Neutrophil (primary cell): ENCODE results near the gene TAF1L.
"Not testable (repeated sequence)": the region's sequence is repeated elsewhere in the genome, so short reads cannot be mapped to it uniquely, and the experiment has no call there.

Source experiments
- H3K27ac ChIP-seq: fragments of 200-600 bp; sonication (generic); 2 replicates; pipeline ENCODE4 v1.5.1; 2016; ENCODE audit warnings: mild to moderate bottlenecking, moderate library complexity
- H3K27me3 ChIP-seq: fragments of 200-600 bp; sonication (generic); 2 replicates; pipeline ENCODE4 v1.6.0; 2016; ENCODE audit warnings: mild to moderate bottlenecking
- H3K36me3 ChIP-seq: fragments of 200-600 bp; sonication (generic); 2 replicates; pipeline ENCODE4 v1.5.1; 2017
- H3K4me1 ChIP-seq, 2 experiments: fragments of 200-600 bp in 1 of 2; sonication (generic) in 1 of 2; 1 replicate in 1 of 2; 2 replicates in 1 of 2; pipeline versions ENCODE4 v1.5.1 to v1.6.1; 2013 to 2016; ENCODE audit warnings: low read depth in 1 of 2, low read length in 1 of 2, mild to moderate bottlenecking in 1 of 2, moderate library complexity in 1 of 2; ENCODE audit not compliant: control insufficient read depth in 1 of 2, insufficient read depth in 1 of 2
- H3K4me3 ChIP-seq, 2 experiments: fragments of 200-600 bp in 1 of 2; sonication (generic) in 1 of 2; 1 replicate in 1 of 2; 2 replicates in 1 of 2; pipeline ENCODE4 v1.5.1; 2013 to 2016; ENCODE audit warnings: low read depth in 1 of 2, low read length in 1 of 2, mild to moderate bottlenecking in 1 of 2, moderate library complexity in 1 of 2
- H3K9me3 ChIP-seq: fragments of 200-600 bp; sonication (generic); 2 replicates; pipeline ENCODE4 v1.5.1; 2016
- CTCF ChIP-seq: fragments of 200-600 bp; sonication (generic); IDR thresholded peaks from 2 replicates; pipeline ENCODE4 v1.5.1; 2016; ENCODE audit warnings: antibody characterized with exemption

TAF1L gene

DNA sequence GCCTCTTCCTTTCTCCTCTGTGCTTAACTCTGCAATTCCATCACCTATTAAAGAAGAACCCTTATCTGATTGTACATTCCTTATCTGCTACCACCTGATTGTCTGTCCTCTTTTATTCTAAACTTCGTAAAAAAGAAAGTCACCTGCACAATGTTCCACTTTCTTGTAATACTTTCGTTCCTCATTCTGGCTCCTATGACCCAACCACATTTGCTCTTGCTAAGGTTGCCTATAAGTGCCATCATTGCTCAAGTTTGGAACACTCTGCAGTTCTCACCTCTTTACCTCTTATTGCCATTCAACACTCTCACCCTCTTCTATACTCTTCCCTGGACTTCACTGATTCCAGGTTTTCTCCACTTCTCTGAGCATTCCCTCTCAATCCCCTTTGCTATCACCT, 10.1 kb downstream of the TAF1L start:
- Histone ChIP-seq H3K4me1 (no peaks in the 10 kb centered on the region), H3K9me3 (no peaks in the 10 kb centered on the region), H3K27ac (no peak overlapping the region), H3K27me3 (no peaks in the 10 kb centered on the region), H3K36me3 (no peaks in the 10 kb centered on the region), H3K4me3 (no peak overlapping the region)
- TF ChIP-seq CTCF: no peak

DNA sequence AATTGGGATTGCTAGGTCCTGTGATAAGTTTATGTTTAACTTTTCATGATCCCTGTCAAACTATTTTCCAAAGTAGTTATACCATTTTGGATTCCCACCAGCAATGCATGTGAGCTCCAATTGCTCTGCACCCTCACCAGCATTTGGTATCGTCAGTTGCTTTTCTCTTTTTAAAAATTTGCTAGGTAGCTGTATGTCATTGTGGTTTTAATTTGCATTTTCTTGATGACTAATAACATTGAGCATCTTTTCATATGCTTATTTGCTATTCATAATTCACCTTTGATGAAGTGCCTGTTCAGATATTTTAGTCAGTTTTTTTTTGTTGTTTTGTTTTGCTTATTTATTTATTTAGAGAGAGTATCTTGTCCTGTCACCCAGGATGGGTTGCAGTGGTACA, 12.5 kb downstream of the TAF1L start:
- Histone ChIP-seq H3K27ac (no peak overlapping the region), H3K4me1 (no peaks in the 10 kb centered on the region), H3K27me3 (peaks cover 4% of the 10 kb centered on the region), H3K4me3 (no peak overlapping the region), H3K36me3 (no peaks in the 10 kb centered on the region), H3K9me3 (no peaks in the 10 kb centered on the region)
- no peak for TF ChIP-seq CTCF

GRCh38 chr9:32618261-32618660, 17.2 kb downstream of the TAF1L start:
- H3K27me3 ChIP-seq: peaks cover 33% of the 10 kb centered on the region
- H3K4me1 ChIP-seq: no peaks in the 10 kb centered on the region
- H3K4me3 ChIP-seq: no peak overlapping the region
- H3K9me3 ChIP-seq: no peaks in the 10 kb centered on the region
- no peaks in the 10 kb centered on the region for H3K36me3 ChIP-seq
- TF ChIP-seq CTCF: no peak
- no peak overlapping the region for H3K27ac ChIP-seq

GRCh38 chr9:32606811-32607210, 28.7 kb downstream of the TAF1L start:
- no peaks in the 10 kb centered on the region for H3K4me1 ChIP-seq
- no peaks in the 10 kb centered on the region for H3K9me3 ChIP-seq
- H3K36me3 ChIP-seq: no peaks in the 10 kb centered on the region
- H3K27ac ChIP-seq: no peak overlapping the region
- peaks cover 35% of the 10 kb centered on the region for H3K27me3 ChIP-seq
- TF ChIP-seq CTCF: no peak
- H3K4me3 ChIP-seq: no peak overlapping the region

DNA sequence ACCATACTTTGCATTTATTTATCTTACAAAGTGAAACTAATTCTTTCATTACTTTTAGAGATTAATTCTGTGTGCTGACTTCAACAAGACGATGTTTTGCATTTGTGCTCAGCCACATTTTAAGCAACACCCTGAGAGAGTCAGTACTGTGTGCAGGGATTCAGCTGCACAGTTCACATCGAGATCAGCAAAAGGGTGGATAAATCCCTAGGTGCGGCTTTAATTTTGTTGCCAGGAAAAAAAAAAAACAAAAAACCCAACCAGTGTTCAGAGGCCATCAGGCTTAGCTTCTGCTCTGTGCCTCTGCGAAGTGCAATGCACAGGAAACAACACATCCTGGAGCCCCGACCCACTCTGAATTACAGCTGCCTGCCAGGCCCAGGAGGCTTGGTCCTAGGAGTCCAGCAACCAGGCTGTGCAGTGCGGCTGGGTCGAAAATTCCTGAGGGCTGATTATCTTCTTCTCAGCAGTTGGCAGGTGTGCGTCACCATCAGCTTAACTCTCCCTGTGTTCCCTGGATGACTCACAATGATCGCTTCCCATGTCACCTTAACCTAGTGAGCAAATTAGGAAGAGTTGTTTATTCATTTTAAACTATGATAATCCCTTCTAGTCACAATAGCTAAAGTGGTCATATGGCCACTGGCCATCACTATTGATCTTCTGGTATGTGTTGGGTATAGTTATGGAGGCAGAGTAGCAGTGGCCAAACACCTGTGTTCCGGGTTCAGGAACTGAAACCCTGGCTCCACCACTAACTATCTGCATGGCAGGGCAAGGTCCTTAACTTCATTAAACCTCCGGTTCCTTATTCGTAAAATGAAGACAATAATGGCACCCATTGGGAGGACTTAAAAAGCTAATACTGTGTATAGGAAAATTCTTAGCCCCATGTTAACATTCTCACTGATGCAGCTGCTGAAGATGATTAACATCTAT, 31.3 kb downstream of the TAF1L start:
- H3K9me3 ChIP-seq: no peaks in the 10 kb centered on the region
- H3K4me1 ChIP-seq: no peaks in the 10 kb centered on the region
- no peak for TF ChIP-seq CTCF
- H3K36me3 ChIP-seq: no peaks in the 10 kb centered on the region
- no peak overlapping the region for H3K27ac ChIP-seq
- H3K27me3 ChIP-seq: peaks cover 52% of the 10 kb centered on the region
- H3K4me3 ChIP-seq: no peak overlapping the region

DNA sequence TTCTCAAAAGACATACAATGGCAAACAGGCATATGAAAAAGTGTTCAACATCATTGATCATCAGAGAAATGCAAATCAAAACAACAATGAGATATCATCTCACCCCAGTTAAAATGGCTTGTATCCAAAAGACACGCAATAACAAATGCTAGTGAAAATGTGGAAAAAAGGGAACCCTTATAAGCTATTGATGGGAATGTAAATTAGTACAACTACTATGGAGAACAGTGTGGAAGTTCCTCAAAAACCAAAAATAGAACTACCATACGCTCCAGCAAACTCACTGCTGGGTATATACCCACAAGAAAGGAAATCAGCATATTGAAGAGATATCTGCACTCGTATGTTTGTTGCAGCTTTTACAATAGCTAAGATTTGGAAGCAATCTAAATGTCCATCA, 36.4 kb downstream of the TAF1L start:
- H3K9me3 ChIP-seq, H3K36me3 ChIP-seq, H3K4me3 ChIP-seq, H3K27ac ChIP-seq, H3K4me1 ChIP-seq: not testable (repeated sequence)
- H3K27me3 ChIP-seq: peaks cover 42% of the 10 kb centered on the region
